NCI-H526 treated with DMSO at 0.1 percent for 48 hours (cell line): ENCODE results near the gene LMBR1.
A peak's percentile ranks its signal among the peaks of the same experiment; 100 is the strongest.

Experiments used
- DNase-seq: peaks from one replicate; lab custom pipeline; 2025; lab: John Stamatoyannopoulos, UW

LMBR1 gene

GRCh38 chr7:156692849-156693248 lies 200.1 kb downstream of the LMBR1 start:
- DNase-seq, result no peak

GRCh38 chr7:156691764-156692163 lies 201.2 kb downstream of the LMBR1 start:
- DNase-seq, result no peak

GRCh38 chr7:156684661-156685060 lies 208.3 kb downstream of the LMBR1 start:
- DNase-seq, result no peak

GRCh38 chr7:156684251-156684650 lies 208.7 kb downstream of the LMBR1 start:
- no peak for DNase-seq

GRCh38 chr7:156682928-156683327 lies 210.1 kb downstream of the LMBR1 start:
- peak; percentile 20 for DNase-seq

- DNase-seq, result no peak
These were observed 212.7 kb downstream of the LMBR1 start for GRCh38 chr7:156680281-156680680.

GRCh38 chr7:156677374-156678054 lies 215.5 kb downstream of the LMBR1 start:
- no peak for DNase-seq

GRCh38 chr7:156676263-156676662 lies 216.7 kb downstream of the LMBR1 start:
- DNase-seq, result no peak

- no peak for DNase-seq
These were observed 217.3 kb downstream of the LMBR1 start for GRCh38 chr7:156675721-156676120.

- no peak for DNase-seq
These were observed 219.1 kb downstream of the LMBR1 start for GRCh38 chr7:156673902-156674301.

- DNase-seq, result no peak
These were observed 219.5 kb downstream of the LMBR1 start for GRCh38 chr7:156673454-156673853.

- no peak for DNase-seq
These were observed 223.8 kb downstream of the LMBR1 start for GRCh38 chr7:156669035-156669828.

GRCh38 chr7:156668130-156668741 lies 224.7 kb downstream of the LMBR1 start:
- DNase-seq, result no peak

- DNase-seq, result no peak
These were observed 225.9 kb downstream of the LMBR1 start for GRCh38 chr7:156667110-156667426.

GRCh38 chr7:156666368-156667109 lies 226.4 kb downstream of the LMBR1 start:
- no peak for DNase-seq

GRCh38 chr7:156665101-156665500 lies 227.9 kb downstream of the LMBR1 start:
- no peak for DNase-seq

- DNase-seq, result no peak
These were observed 230.7 kb downstream of the LMBR1 start for GRCh38 chr7:156662277-156662676.

GRCh38 chr7:156661637-156662036 lies 231.3 kb downstream of the LMBR1 start:
- no peak for DNase-seq

GRCh38 chr7:156659961-156660360 lies 233.0 kb downstream of the LMBR1 start:
- DNase-seq, result no peak

GRCh38 chr7:156659203-156659602 lies 233.8 kb downstream of the LMBR1 start:
- DNase-seq, result no peak

- no peak for DNase-seq
These were observed 235.3 kb downstream of the LMBR1 start for GRCh38 chr7:156657681-156658080.

GRCh38 chr7:156656598-156656997 lies 236.4 kb downstream of the LMBR1 start:
- DNase-seq, result no peak

- no peak for DNase-seq
These were observed 237.0 kb downstream of the LMBR1 start for GRCh38 chr7:156655983-156656382.
